Measurements from ENCODE around the gene NDUFB1.

Gene NDUFB1

DNA sequence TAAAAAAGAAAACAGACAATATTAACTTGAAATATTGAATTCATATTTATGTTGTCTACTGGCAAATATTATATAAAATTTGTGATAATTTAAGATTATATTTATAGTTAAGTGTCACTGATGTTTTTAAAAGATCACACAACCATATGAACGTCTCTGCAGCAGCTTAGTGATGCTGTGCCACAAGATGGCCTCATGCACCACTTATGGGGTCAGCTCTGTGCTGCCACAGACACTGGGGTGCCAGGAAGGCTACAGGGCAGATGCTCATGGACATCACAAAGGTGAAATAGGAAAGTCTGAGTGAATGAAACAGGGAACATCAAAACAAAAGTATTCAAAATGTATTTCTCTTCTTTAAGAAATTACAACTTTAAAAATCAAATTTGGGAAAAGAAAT is 28.2 kb downstream of the NDUFB1 start:
- DNase-seq (ENCODE audit: low spot score): no peak

DNA sequence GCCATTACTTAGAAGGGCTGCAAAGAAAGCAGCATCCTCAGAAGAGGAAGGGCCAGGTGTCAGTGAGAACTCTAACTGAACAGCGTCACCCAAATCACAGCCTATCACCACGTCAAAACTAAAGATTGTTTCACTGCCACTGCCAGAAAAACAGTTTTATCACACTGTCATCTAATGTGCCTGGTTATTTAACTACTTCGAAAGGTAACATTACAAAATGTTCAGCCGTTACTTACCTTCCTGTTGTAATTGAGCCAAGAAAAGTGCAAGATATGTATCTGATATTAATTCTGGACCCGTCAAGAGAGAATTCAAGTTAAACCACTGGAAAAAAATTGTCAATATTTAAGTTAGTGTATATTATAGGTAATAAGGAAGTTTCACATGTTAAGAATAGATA is 33.0 kb downstream of the NDUFB1 start:
- DNase-seq (ENCODE audit: low spot score): no peak

DNA sequence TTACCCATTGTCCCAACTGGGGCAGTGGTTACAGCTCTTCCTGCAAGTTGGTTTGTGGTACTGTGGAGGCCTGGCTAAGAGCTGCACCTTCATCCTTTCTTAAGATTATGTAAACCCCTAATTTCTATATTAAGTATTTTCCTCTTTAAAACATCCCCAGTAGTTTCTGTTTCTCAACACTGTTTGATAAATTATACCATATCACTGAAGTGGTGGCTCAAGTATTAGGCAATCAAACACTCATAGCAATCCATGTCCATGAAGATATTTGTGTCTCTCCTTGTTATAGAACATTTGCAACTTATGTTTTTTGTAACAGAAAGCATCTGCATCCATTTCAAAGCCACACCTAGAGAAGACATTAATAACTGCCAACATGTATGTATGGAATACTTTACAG is 47.0 kb downstream of the NDUFB1 start:
- no peak for DNase-seq (ENCODE audit: low spot score)
